Esophagus squamous epithelium (tissue), 4 donors: Measurements from ENCODE around the gene TBC1D10A.

Experiments used
- POLR2A ChIP-seq, 4 donors: fragments of 450-650 bp; IDR thresholded peaks; one replicate each; pipeline ENCODE4 v1.6.1; 2017; ENCODE audit warnings: antibody characterized with exemption in 4 of 4, mild to moderate bottlenecking in 4 of 4, moderate library complexity in 3 of 4
- TF ChIP-seq, protein P1 (sequence below), 6 experiments: fragments of 450-650 bp in 4 of 6; fragments of 200-600 bp in 2 of 6; sonication (generic) in 2 of 6; IDR thresholded peaks; one replicate each; pipeline ENCODE4 v1.5.1; 2016 to 2019; ENCODE audit warnings: antibody characterized with exemption in 6 of 6, mild to moderate bottlenecking in 4 of 6, moderate library complexity in 4 of 6

- no peak for TF ChIP-seq POLR2A (IDR thresholded peaks at IDR 0.05)
- TF ChIP-seq, protein P1, sequence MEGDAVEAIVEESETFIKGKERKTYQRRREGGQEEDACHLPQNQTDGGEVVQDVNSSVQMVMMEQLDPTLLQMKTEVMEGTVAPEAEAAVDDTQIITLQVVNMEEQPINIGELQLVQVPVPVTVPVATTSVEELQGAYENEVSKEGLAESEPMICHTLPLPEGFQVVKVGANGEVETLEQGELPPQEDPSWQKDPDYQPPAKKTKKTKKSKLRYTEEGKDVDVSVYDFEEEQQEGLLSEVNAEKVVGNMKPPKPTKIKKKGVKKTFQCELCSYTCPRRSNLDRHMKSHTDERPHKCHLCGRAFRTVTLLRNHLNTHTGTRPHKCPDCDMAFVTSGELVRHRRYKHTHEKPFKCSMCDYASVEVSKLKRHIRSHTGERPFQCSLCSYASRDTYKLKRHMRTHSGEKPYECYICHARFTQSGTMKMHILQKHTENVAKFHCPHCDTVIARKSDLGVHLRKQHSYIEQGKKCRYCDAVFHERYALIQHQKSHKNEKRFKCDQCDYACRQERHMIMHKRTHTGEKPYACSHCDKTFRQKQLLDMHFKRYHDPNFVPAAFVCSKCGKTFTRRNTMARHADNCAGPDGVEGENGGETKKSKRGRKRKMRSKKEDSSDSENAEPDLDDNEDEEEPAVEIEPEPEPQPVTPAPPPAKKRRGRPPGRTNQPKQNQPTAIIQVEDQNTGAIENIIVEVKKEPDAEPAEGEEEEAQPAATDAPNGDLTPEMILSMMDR (IDR thresholded peaks at IDR 0.05) = no peak
Observed at GRCh38 chr22:30348404-30348803, 21.7 kb upstream of the TBC1D10A start.
